Naive thymus-derived CD4-positive, alpha-beta T cell (primary cell): Measurements from ENCODE around the gene SKAP1. TPM values are rescaled to one million over a fixed set of nuclear protein-coding genes. Genes with fewer than 3 reads are reported as not detected.
"Not testable (repeated sequence)": the region's sequence is repeated elsewhere in the genome, so short reads cannot be mapped to it uniquely, and the experiment has no call there.

Experiments used
- ATAC-seq: fragments of 150-1000 bp; cut with Tn5 transposase; 2 replicates; pipeline ENCODE4 v1.10.0; 2021; ENCODE audit warnings: mild to moderate bottlenecking, moderate library complexity
- CTCF ChIA-PET: fragments of 350-600 bp; sonication (Branson Sonifier 250); formaldehyde crosslinking; loops from one replicate; lab custom pipeline; 2021; ENCODE audit warnings: antibody characterized with exemption; lab: Charles Lee
- POLR2A ChIA-PET: fragments of 350-600 bp; sonication (Branson Sonifier 250); formaldehyde crosslinking; loops from one replicate; lab custom pipeline; 2021; ENCODE audit warnings: antibody characterized with exemption, inconsistent platforms; lab: Charles Lee
- DNase-seq, 9 donors: peaks; one replicate each; pipeline versions ENCODE4 v3.0.0 to v3.0.0-alpha.2; 2020 to 2022; ENCODE audit warnings: mixed read lengths in 1 of 9
- H3K27ac ChIP-seq: one replicate; pipeline ENCODE4 v1.7.0; 2013; ENCODE audit warnings: mild to moderate bottlenecking, low read depth, low read length, moderate library complexity
- H3K27me3 ChIP-seq, 2 donors: one replicate each; pipeline ENCODE4 v1.7.0; 2013; ENCODE audit warnings: low read length in 2 of 2, mild to moderate bottlenecking in 2 of 2, moderate library complexity in 2 of 2; ENCODE audit not compliant: control insufficient read depth in 2 of 2, insufficient read depth in 2 of 2
- H3K36me3 ChIP-seq, 3 experiments: 1 replicate in 2 of 3; 2 replicates in 1 of 3; pipeline ENCODE4 v1.7.0; 2013; ENCODE audit warnings: low read length in 3 of 3, mild to moderate bottlenecking in 3 of 3, moderate library complexity in 1 of 3; ENCODE audit not compliant: insufficient read depth in 3 of 3, control insufficient read depth in 2 of 3
- H3K4me1 ChIP-seq, 2 donors: one replicate each; pipeline ENCODE4 v1.7.0; 2013; ENCODE audit warnings: low read length in 2 of 2, mild to moderate bottlenecking in 2 of 2, moderate library complexity in 1 of 2; ENCODE audit not compliant: control insufficient read depth in 2 of 2, insufficient read depth in 2 of 2
- H3K4me3 ChIP-seq: 2 replicates; pipeline ENCODE4 v1.7.0; 2013; ENCODE audit warnings: mild to moderate bottlenecking, low read length
- H3K9me3 ChIP-seq, 3 experiments: 1 replicate in 2 of 3; 2 replicates in 1 of 3; pipeline ENCODE4 v1.7.0; 2013; ENCODE audit warnings: low read length in 3 of 3; ENCODE audit not compliant: control insufficient read depth in 2 of 3
- H3K27ac Mint-ChIP-seq, 9 donors: one replicate each; pipeline ENCODE4 v1.8.0; 2020 to 2022; ENCODE audit warnings: mixed read lengths in 9 of 9, mild to moderate bottlenecking in 8 of 9, moderate library complexity in 5 of 9, inconsistent platforms in 2 of 9
- H3K27me3 Mint-ChIP-seq, 5 donors: one replicate each; pipeline ENCODE4 v1.8.0; 2021 to 2022; ENCODE audit warnings: mixed read lengths in 5 of 5, mild to moderate bottlenecking in 1 of 5
- H3K36me3 Mint-ChIP-seq, 5 donors: one replicate each; pipeline ENCODE4 v1.8.0; 2020 to 2022; ENCODE audit warnings: mixed read lengths in 5 of 5, mild to moderate bottlenecking in 3 of 5, inconsistent platforms in 1 of 5
- H3K4me1 Mint-ChIP-seq, 7 donors: one replicate each; pipeline ENCODE4 v1.8.0; 2020 to 2022; ENCODE audit warnings: mixed read lengths in 7 of 7, mild to moderate bottlenecking in 3 of 7, inconsistent platforms in 1 of 7
- H3K4me3 Mint-ChIP-seq, 10 donors: one replicate each; pipeline ENCODE4 v1.8.0; 2020 to 2022; ENCODE audit warnings: mild to moderate bottlenecking in 10 of 10, mixed read lengths in 10 of 10, moderate library complexity in 6 of 10, inconsistent platforms in 2 of 10
- H3K9me3 Mint-ChIP-seq, 11 donors: one replicate each; pipeline ENCODE4 v1.8.0; 2020 to 2022; ENCODE audit warnings: mixed read lengths in 11 of 11, mild to moderate bottlenecking in 4 of 11, inconsistent platforms in 1 of 11, moderate library complexity in 1 of 11
- intact Hi-C, 2 donors: fragments of 100-400 bp; cut with micrococcal nuclease; formaldehyde crosslinking; loops; one replicate each; pipeline ENCODE4 v1.15.1; 2023
- polyA plus RNA-seq, 2 donors: library from polyadenylated mRNA; unstranded; fragments of 300-500 nt; fragmentation: Illumina TruSeq; gene quantifications; one replicate each; pipeline ENCODE4 v1.2.3, GENCODE V29; 2021
- total RNA-seq, 6 experiments: library from RNA in 5 of 6; stranded (reverse) in 5 of 6; gene quantifications; 1 replicate in 5 of 6; 2 replicates in 1 of 6; pipeline ENCODE4 v1.2.3 and lab custom pipeline; 2021 to 2026

Gene SKAP1
- total and polyA plus RNA-seq, 7 experiments from 2014 or later, result 99.3 to 289 (median 109) TPM

DNA sequence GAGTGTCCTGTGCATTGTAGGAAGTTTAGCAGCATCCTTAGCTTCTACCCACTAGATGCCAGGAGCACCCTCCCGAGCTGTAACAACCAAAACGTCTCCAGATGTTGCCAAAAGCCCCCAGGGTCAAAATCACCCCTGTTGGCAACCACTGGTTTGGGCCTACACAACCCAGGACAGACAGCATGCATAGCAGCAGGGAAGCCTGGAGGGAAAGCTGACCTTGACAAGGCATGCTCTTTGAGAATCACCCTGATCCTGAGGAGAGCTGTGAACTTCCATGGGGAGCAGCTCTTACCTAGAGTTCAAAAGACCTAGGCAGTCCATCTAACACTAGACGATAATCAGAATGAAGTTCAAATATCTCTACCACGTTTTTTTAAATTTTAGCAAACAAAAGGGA is 9.2 kb downstream of the SKAP1 start:
- CTCF ChIA-PET, result interaction anchor here (1.0 kb wide), 1 partner anchor 17 kb away, joined by 3 read pairs; no protein-coding TSS in a partner anchor

GRCh38 chr17:48416971-48417370 is 13.0 kb downstream of the SKAP1 start:
- no peaks in the 10 kb centered on the region for H3K27me3 Mint-ChIP-seq
- DNase-seq (no peak), ATAC-seq (peak; percentile 44)
- H3K27ac Mint-ChIP-seq, result peak overlapping the region; percentile 43 to 96 (median 87)
- peaks cover 0 to 16% (median 5%) of the 10 kb centered on the region in 5 donors for H3K36me3 Mint-ChIP-seq
- Histone ChIP-seq H3K9me3 (no peaks in the 10 kb centered on the region), H3K4me3 (no peak overlapping the region), H3K36me3 (no peaks in the 10 kb centered on the region), H3K27me3 (no peaks in the 10 kb centered on the region), H3K4me1 (peaks cover 60 to 72% of the 10 kb centered on the region in 2 donors), H3K27ac (peak overlapping the region; percentile 39)
- intact Hi-C loops, result loop anchor here in 1 of 2 donors (2.0 kb wide), 1 partner anchor 14 kb away; no protein-coding TSS in a partner anchor
- ChIA-PET POLR2A (interaction anchor here (0.5 to 1.7 kb wide), 8 partner anchors 9 to 945 kb away, joined by 3 to 5 read pairs (median 4); no protein-coding TSS in a partner anchor), CTCF (interaction anchor here (0.7 to 1.2 kb wide), 4 partner anchors 9 to 44 kb away, joined by 3 to 6 read pairs (median 4); no protein-coding TSS in a partner anchor)
- H3K4me3 Mint-ChIP-seq, result peak overlapping the region in 9 of 10 donors; percentile 44 to 73 (median 66)
- H3K9me3 Mint-ChIP-seq, result no peaks in the 10 kb centered on the region
- peaks cover 49 to 100% (median 90%) of the 10 kb centered on the region in 7 donors for H3K4me1 Mint-ChIP-seq

More for the DNA sequence above, 9.2 kb downstream of the SKAP1 start:
- Mint-ChIP-seq H3K4me1 (peaks cover 35 to 99% (median 76%) of the 10 kb centered on the region in 7 donors), H3K4me3 (peak overlapping the region in 5 of 10 donors; percentile 6 to 90 (median 39)), H3K27ac (peak overlapping the region in 8 of 9 donors; percentile 36 to 89 (median 68)), H3K27me3 (no peaks in the 10 kb centered on the region), H3K9me3 (no peaks in the 10 kb centered on the region), H3K36me3 (peaks cover 0 to 16% (median 5%) of the 10 kb centered on the region in 5 donors)
- Histone ChIP-seq H3K4me1 (peaks cover 35 to 56% of the 10 kb centered on the region in 2 donors), H3K9me3 (no peaks in the 10 kb centered on the region), H3K4me3 (no peak overlapping the region), H3K27me3 (no peaks in the 10 kb centered on the region), H3K36me3 (no peaks in the 10 kb centered on the region), H3K27ac (peak overlapping the region; percentile 35)
- POLR2A ChIA-PET, result interaction anchor here (0.6 to 0.7 kb wide), 3 partner anchors 15 to 37 kb away, joined by 3 read pairs; no protein-coding TSS in a partner anchor
- DNase-seq (no peak), ATAC-seq (no peak)
- intact Hi-C loops, result no loop called here

GRCh38 chr17:48413613-48414405 is 16.2 kb downstream of the SKAP1 start:
- Mint-ChIP-seq H3K9me3 (no peaks in the 10 kb centered on the region), H3K4me1 (peaks cover 42 to 98% (median 88%) of the 10 kb centered on the region in 7 donors), H3K4me3 (peak overlapping the region; percentile 45 to 81 (median 72)), H3K36me3 (peaks cover 3 to 26% (median 19%) of the 10 kb centered on the region in 5 donors), H3K27ac (peak overlapping the region; percentile 85 to 96 (median 91)), H3K27me3 (no peaks in the 10 kb centered on the region)
- intact Hi-C loops, result loop anchor here (1.0 to 5.0 kb wide), 8 partner anchors 9 to 61 kb away; no protein-coding TSS in a partner anchor
- H3K36me3 ChIP-seq, result peaks cover 0 to 24% (median 7%) of the 10 kb centered on the region in 3 experiments
- H3K27me3 ChIP-seq, result no peaks in the 10 kb centered on the region
- H3K4me3 ChIP-seq, result peak overlapping the region; percentile 9
- CTCF ChIA-PET, result interaction anchor here (1.0 to 2.2 kb wide), 5 partner anchors 15 to 43 kb away, joined by 3 to 8 read pairs (median 6); no protein-coding TSS in a partner anchor
- ATAC-seq, result peak; percentile 81
- H3K4me1 ChIP-seq, result peaks cover 55 to 56% of the 10 kb centered on the region in 2 donors
- no peaks in the 10 kb centered on the region for H3K9me3 ChIP-seq
- peak overlapping the region; percentile 69 for H3K27ac ChIP-seq
- POLR2A ChIA-PET, result interaction anchor here (0.7 to 3.5 kb wide), 11 partner anchors 12 to 40 kb away, joined by 3 to 24 read pairs (median 4); no protein-coding TSS in a partner anchor
- peak in 5 of 9 donors; percentile 12 to 38 (median 16) for DNase-seq

GRCh38 chr17:48412841-48413240 is 17.2 kb downstream of the SKAP1 start:
- peak overlapping the region; percentile 4 to 74 (median 66) for H3K4me3 Mint-ChIP-seq
- H3K4me1 Mint-ChIP-seq, result peaks cover 44 to 98% (median 87%) of the 10 kb centered on the region in 7 donors
- H3K36me3 ChIP-seq, result peaks cover 0 to 25% (median 9%) of the 10 kb centered on the region in 3 experiments
- peak overlapping the region; percentile 16 to 96 (median 85) for H3K27ac Mint-ChIP-seq
- H3K9me3 ChIP-seq, result no peaks in the 10 kb centered on the region
- peak overlapping the region; percentile 60 for H3K27ac ChIP-seq
- H3K36me3 Mint-ChIP-seq, result peaks cover 3 to 26% (median 23%) of the 10 kb centered on the region in 5 donors
- ChIA-PET CTCF (interaction anchor here (0.6 to 2.2 kb wide), 6 partner anchors 21 to 265 kb away, joined by 3 to 8 read pairs (median 4); no protein-coding TSS in a partner anchor), POLR2A (interaction anchor here (0.6 to 3.5 kb wide), 9 partner anchors 11 to 327 kb away, joined by 3 to 24 read pairs (median 6); no protein-coding TSS in a partner anchor)
- no peaks in the 10 kb centered on the region for H3K27me3 Mint-ChIP-seq
- peak; percentile 30 for ATAC-seq
- no peak overlapping the region for H3K4me3 ChIP-seq
- DNase-seq, result peak in 1 of 9 donors; percentile 37
- H3K27me3 ChIP-seq, result no peaks in the 10 kb centered on the region
- intact Hi-C loops, result loop anchor here (1.0 to 5.0 kb wide), 5 partner anchors 14 to 60 kb away; no protein-coding TSS in a partner anchor
- no peaks in the 10 kb centered on the region for H3K9me3 Mint-ChIP-seq
- peaks cover 51 to 55% of the 10 kb centered on the region in 2 donors for H3K4me1 ChIP-seq

- H3K9me3 ChIP-seq, H3K9me3 Mint-ChIP-seq, H3K27me3 ChIP-seq, DNase-seq, H3K27me3 Mint-ChIP-seq, ATAC-seq, H3K27ac ChIP-seq, H3K4me3 ChIP-seq, H3K4me3 Mint-ChIP-seq: not testable (repeated sequence)
- POLR2A ChIA-PET, result interaction anchor here (0.6 to 0.7 kb wide), 2 partner anchors 29 to 46 kb away, joined by 3 read pairs; no protein-coding TSS in a partner anchor
- intact Hi-C loops, result loop anchor here in 1 of 2 donors (5.0 kb wide), 1 partner anchor 46 kb away; no protein-coding TSS in a partner anchor
- Mint-ChIP-seq H3K36me3 (peaks cover 3 to 34% (median 27%) of the 10 kb centered on the region in 5 donors), H3K4me1 (peaks cover 52 to 93% (median 81%) of the 10 kb centered on the region in 7 donors), H3K27ac (peak overlapping the region in 4 of 9 donors; percentile 35 to 96 (median 65))
- CTCF ChIA-PET, result interaction anchor here (1.2 kb wide), 1 partner anchor 43 kb away, joined by 3 read pairs; no protein-coding TSS in a partner anchor
- peaks cover 0 to 25% (median 9%) of the 10 kb centered on the region in 3 experiments for H3K36me3 ChIP-seq
- H3K4me1 ChIP-seq, result peaks cover 49 to 52% of the 10 kb centered on the region in 2 donors
These were observed 19.2 kb downstream of the SKAP1 start for GRCh38 chr17:48410821-48411220.
